GM08714 (cell line): Measurements from ENCODE around the gene MCTP1.
"Not testable (repeated sequence)": the region's sequence is repeated elsewhere in the genome, so short reads cannot be mapped to it uniquely, and the experiment has no call there.

ENCODE experiments used
- H3K4me3 ChIP-seq: fragments of 200-500 bp; sonication (Bioruptor generic); 2 replicates; pipeline ENCODE4 v1.5.1; 2014; ENCODE audit warnings: mild to moderate bottlenecking, low read length, inconsistent platforms
- ZNF274 ChIP-seq: IDR thresholded peaks from 2 replicates; pipeline ENCODE4 v1.6.1; 2012; ENCODE audit warnings: mild to moderate bottlenecking, low read depth, low read length

The MCTP1 gene

GRCh38 chr5:95007921-95008597, 276.8 kb downstream of the MCTP1 start:
- no peak for TF ChIP-seq ZNF274
- H3K4me3 ChIP-seq: no peak overlapping the region

- no peak overlapping the region for H3K4me3 ChIP-seq
- TF ChIP-seq ZNF274: no peak
Measured at GRCh38 chr5:95005811-95006210, 279.1 kb downstream of the MCTP1 start.

GRCh38 chr5:94998670-94999069, 286.2 kb downstream of the MCTP1 start:
- no peak for TF ChIP-seq ZNF274
- H3K4me3 ChIP-seq: no peak overlapping the region

- not testable (repeated sequence) for H3K4me3 ChIP-seq
Measured at GRCh38 chr5:94994537-94994936, 290.4 kb downstream of the MCTP1 start.

GRCh38 chr5:94993491-94993890, 291.4 kb downstream of the MCTP1 start:
- no peak for TF ChIP-seq ZNF274
- H3K4me3 ChIP-seq: no peak overlapping the region

- TF ChIP-seq ZNF274: no peak
- no peak overlapping the region for H3K4me3 ChIP-seq
Measured at GRCh38 chr5:94992325-94992724, 292.6 kb downstream of the MCTP1 start.

GRCh38 chr5:94983861-94984535, 300.9 kb downstream of the MCTP1 start:
- no peak for TF ChIP-seq ZNF274
- no peak overlapping the region for H3K4me3 ChIP-seq

GRCh38 chr5:94977437-94977836, 307.5 kb downstream of the MCTP1 start:
- TF ChIP-seq ZNF274: no peak
- H3K4me3 ChIP-seq: no peak overlapping the region

- no peak for TF ChIP-seq ZNF274
Measured at GRCh38 chr5:94976853-94977252, 308.0 kb downstream of the MCTP1 start.

GRCh38 chr5:94972268-94972667, 312.6 kb downstream of the MCTP1 start:
- no peak overlapping the region for H3K4me3 ChIP-seq
- TF ChIP-seq ZNF274: no peak

More at GRCh38 chr5:94976853-94977252, 308.0 kb downstream of the MCTP1 start:
- no peak overlapping the region for H3K4me3 ChIP-seq

- no peak overlapping the region for H3K4me3 ChIP-seq
- TF ChIP-seq ZNF274: no peak
Measured at GRCh38 chr5:94969174-94969573, 315.7 kb downstream of the MCTP1 start.

- no peak for TF ChIP-seq ZNF274
- H3K4me3 ChIP-seq: no peak overlapping the region
Measured at GRCh38 chr5:94968507-94969095, 316.3 kb downstream of the MCTP1 start.

- no peak overlapping the region for H3K4me3 ChIP-seq
- no peak for TF ChIP-seq ZNF274
Measured at GRCh38 chr5:94967525-94967924, 317.4 kb downstream of the MCTP1 start.

GRCh38 chr5:94959279-94959678, 325.6 kb downstream of the MCTP1 start:
- not testable (repeated sequence) for H3K4me3 ChIP-seq

GRCh38 chr5:94945656-94946055, 339.2 kb downstream of the MCTP1 start:
- H3K4me3 ChIP-seq: no peak overlapping the region
- no peak for TF ChIP-seq ZNF274
